ENCODE results near the gene TBK1.

TBK1 gene

DNA sequence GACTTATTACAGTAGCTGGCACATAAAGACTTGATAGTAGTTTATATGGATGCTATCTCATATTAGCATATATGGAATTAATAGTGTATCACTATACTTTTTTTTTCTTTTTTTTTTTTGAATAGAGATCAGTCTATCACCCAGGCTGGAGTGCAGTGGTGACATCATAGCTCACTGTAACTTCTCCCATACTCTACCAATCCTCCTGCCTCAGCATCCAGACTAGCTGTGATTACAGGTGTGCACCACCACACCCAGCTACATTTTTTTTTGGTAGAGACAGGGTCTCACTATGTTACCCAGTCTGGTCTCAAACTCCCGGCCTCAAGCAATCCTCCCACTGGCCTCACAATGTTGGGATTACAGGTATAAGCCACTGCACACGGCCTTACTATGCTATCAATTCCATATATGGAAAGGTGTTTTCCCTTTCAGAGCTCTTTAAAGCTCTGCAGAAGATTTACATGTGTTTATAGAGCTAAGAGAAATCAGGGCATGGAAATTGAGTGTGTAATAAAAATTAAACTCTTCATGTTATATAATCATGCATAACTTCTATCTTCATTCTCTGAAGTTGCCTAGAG lies 1.8 kb upstream of the TBK1 start:
- in situ Hi-C loops (cut with MboI; ENCODE audit: low pct_unique_long_range_greater_than_20kb, low sequenced_read_pairs): no loop called here
- DNase-seq: no peak

DNA sequence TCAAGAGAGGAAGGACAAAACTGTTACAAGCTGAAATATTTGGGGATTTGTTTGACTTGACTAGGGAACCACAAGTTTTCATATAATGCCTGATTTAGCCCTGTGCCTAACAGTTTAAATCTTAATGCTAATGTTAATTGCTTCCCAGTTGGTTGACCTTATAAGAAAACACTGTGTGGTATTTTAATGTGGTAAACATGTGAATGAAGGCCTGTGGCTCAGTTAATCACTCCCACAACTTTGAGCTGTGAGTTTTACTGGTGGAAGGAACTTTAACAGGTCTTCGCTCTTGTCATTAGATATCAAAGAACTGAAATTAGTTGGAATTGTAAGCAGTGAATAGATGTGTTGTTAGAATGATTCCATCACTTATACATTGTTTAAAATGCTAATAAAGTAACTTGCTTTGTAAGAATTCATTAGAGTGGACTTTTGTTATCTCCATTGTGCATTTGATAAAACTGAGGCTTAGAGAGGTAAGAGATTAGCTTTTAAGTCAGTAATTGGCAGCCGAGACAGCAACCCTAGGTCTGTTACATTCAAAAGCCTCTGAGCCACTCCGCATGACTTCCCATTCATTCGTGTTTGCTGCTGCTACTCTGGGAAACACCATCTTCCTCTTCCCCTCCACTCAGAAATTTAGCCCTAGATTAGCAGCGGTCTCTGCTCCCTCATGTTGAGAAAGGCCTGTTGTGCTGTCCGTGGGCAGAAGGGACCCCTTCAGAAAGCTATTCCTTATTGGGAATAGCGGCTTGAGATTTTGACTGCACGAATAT lies 1.0 kb upstream of the TBK1 start:
- peak; percentile 69 for DNase-seq
- in situ Hi-C loops (cut with MboI; ENCODE audit: low pct_unique_long_range_greater_than_20kb, low sequenced_read_pairs): no loop called here

GRCh38 chr12:64452559-64453329 lies 824 bp downstream of the TBK1 start:
- in situ Hi-C loops (cut with MboI; ENCODE audit: low pct_unique_long_range_greater_than_20kb, low sequenced_read_pairs): no loop called here
- peak; percentile 62 for DNase-seq

- in situ Hi-C loops (cut with MboI; ENCODE audit: low pct_unique_long_range_greater_than_20kb, low sequenced_read_pairs): no loop called here
- DNase-seq: no peak
Observed at GRCh38 chr12:64455506-64455905, 3.6 kb downstream of the TBK1 start.

GRCh38 chr12:64456119-64456518 lies 4.2 kb downstream of the TBK1 start:
- in situ Hi-C loops (cut with MboI; ENCODE audit: low pct_unique_long_range_greater_than_20kb, low sequenced_read_pairs): no loop called here
- no peak for DNase-seq

DNA sequence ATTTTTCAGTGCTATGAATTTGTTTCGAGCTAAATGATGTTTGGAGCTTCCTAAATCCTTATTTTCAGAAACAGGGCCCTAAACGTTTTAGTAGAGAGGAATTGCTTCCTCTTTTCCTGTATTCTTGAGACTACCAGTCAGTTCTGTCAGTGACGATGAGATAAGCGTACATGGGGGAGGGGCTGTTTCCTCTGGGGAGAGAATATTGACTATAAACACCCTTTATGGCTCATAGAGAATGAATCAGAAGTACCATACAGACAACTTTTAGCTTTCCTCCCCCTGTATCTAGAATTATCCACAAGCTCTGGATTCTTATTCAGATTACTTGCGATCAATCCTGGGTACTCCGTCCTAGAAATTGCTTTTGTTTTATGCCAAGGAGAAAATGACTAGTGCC lies 5.1 kb downstream of the TBK1 start:
- peak; percentile 77 for DNase-seq
- in situ Hi-C loops (cut with MboI; ENCODE audit: low pct_unique_long_range_greater_than_20kb, low sequenced_read_pairs): no loop called here

GRCh38 chr12:64457466-64457865 lies 5.5 kb downstream of the TBK1 start:
- in situ Hi-C loops (cut with MboI; ENCODE audit: low pct_unique_long_range_greater_than_20kb, low sequenced_read_pairs): no loop called here
- DNase-seq: no peak

- no peak for DNase-seq
- in situ Hi-C loops (cut with MboI; ENCODE audit: low pct_unique_long_range_greater_than_20kb, low sequenced_read_pairs): no loop called here
Observed at GRCh38 chr12:64457923-64458322, 6.0 kb downstream of the TBK1 start.

GRCh38 chr12:64459394-64459891 lies 7.5 kb downstream of the TBK1 start:
- in situ Hi-C loops (cut with MboI; ENCODE audit: low pct_unique_long_range_greater_than_20kb, low sequenced_read_pairs): no loop called here
- DNase-seq: no peak

GRCh38 chr12:64461634-64462414 lies 9.9 kb downstream of the TBK1 start:
- in situ Hi-C loops (cut with MboI; ENCODE audit: low pct_unique_long_range_greater_than_20kb, low sequenced_read_pairs): no loop called here
- no peak for DNase-seq

DNA sequence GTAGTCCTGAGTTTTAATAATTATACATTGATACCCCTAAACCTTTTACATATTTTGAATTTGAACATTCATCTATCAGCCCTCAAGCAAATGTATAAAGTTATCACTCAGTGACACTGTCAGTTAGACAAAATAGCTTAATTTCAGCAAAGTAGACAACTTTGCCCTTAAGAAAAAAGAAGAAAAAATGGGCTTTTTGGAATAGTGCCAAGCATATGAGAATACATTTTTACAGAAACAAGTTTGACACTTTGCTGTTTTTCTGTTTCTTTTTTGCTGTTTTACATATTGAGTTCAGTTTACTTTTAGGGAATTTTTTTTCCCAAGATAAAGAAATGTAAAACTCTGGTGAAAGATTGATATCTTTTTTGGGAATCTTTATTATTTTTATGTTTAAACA lies 14.3 kb downstream of the TBK1 start:
- no peak for DNase-seq
- in situ Hi-C loops (cut with MboI; ENCODE audit: low pct_unique_long_range_greater_than_20kb, low sequenced_read_pairs): no loop called here

- in situ Hi-C loops (cut with MboI; ENCODE audit: low pct_unique_long_range_greater_than_20kb, low sequenced_read_pairs): no loop called here
- DNase-seq: no peak
Observed at GRCh38 chr12:64468966-64469365, 17.0 kb downstream of the TBK1 start.

GRCh38 chr12:64469455-64470142 lies 17.7 kb downstream of the TBK1 start:
- no peak for DNase-seq
- in situ Hi-C loops (cut with MboI; ENCODE audit: low pct_unique_long_range_greater_than_20kb, low sequenced_read_pairs): no loop called here

DNA sequence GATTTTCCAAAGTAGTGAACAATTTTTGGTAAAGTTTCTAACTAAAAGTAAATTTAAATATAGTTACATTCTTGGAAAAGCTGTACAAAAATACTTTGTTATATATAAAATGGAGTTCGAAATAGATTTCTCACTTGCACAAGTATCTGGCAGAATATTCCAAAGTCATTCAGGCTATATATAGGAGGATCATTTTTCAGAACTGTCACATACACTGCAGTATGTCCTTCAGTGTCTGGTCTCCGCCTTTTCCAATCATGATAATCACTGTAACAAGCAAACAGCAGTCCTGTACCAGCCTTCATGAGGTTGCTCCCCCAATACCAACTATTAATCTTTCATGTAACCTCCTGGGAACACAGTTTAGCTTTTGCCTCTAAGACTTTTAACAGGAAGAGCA lies 18.6 kb downstream of the TBK1 start:
- no peak for DNase-seq
- in situ Hi-C loops (cut with MboI; ENCODE audit: low pct_unique_long_range_greater_than_20kb, low sequenced_read_pairs): no loop called here

- in situ Hi-C loops (cut with MboI; ENCODE audit: low pct_unique_long_range_greater_than_20kb, low sequenced_read_pairs): no loop called here
- DNase-seq: no peak
Observed at GRCh38 chr12:64473176-64473575, 21.3 kb downstream of the TBK1 start.

- no peak for DNase-seq
- in situ Hi-C loops (cut with MboI; ENCODE audit: low pct_unique_long_range_greater_than_20kb, low sequenced_read_pairs): no loop called here
Observed at GRCh38 chr12:64475518-64475917, 23.6 kb downstream of the TBK1 start.

GRCh38 chr12:64476844-64477243 lies 24.9 kb downstream of the TBK1 start:
- in situ Hi-C loops (cut with MboI; ENCODE audit: low pct_unique_long_range_greater_than_20kb, low sequenced_read_pairs): no loop called here

GRCh38 chr12:64478661-64479060 lies 26.7 kb downstream of the TBK1 start:
- DNase-seq: no peak

More at GRCh38 chr12:64476844-64477243, 24.9 kb downstream of the TBK1 start:
- DNase-seq: no peak

DNA sequence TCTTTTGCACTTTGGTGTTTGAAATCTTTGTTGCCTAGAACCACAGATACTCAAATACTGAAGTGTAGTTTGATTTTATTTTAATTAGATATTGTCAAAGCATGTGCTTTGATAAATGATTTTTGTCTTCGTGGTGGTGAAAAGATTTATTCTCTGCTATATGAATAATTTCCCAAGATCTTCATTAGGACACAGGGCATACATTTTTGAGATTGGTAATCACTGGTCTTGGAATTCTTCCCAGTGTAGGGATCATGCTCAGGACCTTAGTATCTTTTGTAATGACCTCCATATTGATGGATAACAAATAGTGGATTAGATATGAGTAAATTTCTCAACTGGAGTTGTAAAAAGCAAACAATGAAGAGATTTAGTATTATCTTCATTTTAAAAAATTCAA lies 28.2 kb downstream of the TBK1 start:
- no peak for DNase-seq
- in situ Hi-C loops (cut with MboI; ENCODE audit: low pct_unique_long_range_greater_than_20kb, low sequenced_read_pairs): no loop called here

More at GRCh38 chr12:64478661-64479060, 26.7 kb downstream of the TBK1 start:
- in situ Hi-C loops (cut with MboI; ENCODE audit: low pct_unique_long_range_greater_than_20kb, low sequenced_read_pairs): no loop called here

Measured in KBM-7 (cell line).